Neural cell (in vitro differentiated cells): ENCODE measurements around the gene TSKU. TPM values are rescaled to one million over a fixed set of nuclear protein-coding genes. Genes with fewer than 3 reads are reported as not detected.

Experiments
- H2AFZ ChIP-seq: fragments of 200-600, 300-800 bp; sonication (generic), shearing (Covaris generic); 2 replicates; pipeline ENCODE4 v1.6.0; 2014; ENCODE audit warnings: low read depth, mild to moderate bottlenecking, antibody characterized with exemption, low read length, moderate library complexity
- H3F3A ChIP-seq: fragments of 200-600 bp; shearing (Covaris generic); 2 replicates; pipeline ENCODE4 v1.6.1; 2016; ENCODE audit warnings: mild to moderate bottlenecking, moderate library complexity, mixed read lengths, antibody characterized with exemption, low read length; ENCODE audit not compliant: insufficient read depth, poor library complexity, severe bottlenecking
- H3K27ac ChIP-seq: fragments of 200-600, 300-800 bp; sonication (generic), shearing (Covaris generic); 2 replicates; pipeline ENCODE4 v1.5.1; 2014; ENCODE audit warnings: mild to moderate bottlenecking, low read length, moderate library complexity
- H3K27me3 ChIP-seq: fragments of 300-800, 200-600 bp; sonication (generic), shearing (Covaris generic); 2 replicates; pipeline ENCODE4 v1.6.0; 2014; ENCODE audit warnings: mild to moderate bottlenecking, low read depth, low read length, moderate library complexity; ENCODE audit not compliant: insufficient read depth
- H3K36me3 ChIP-seq: fragments of 300-800, 200-600 bp; sonication (generic), shearing (Covaris generic); 2 replicates; pipeline ENCODE4 v1.5.1; 2014; ENCODE audit warnings: mild to moderate bottlenecking, antibody characterized with exemption, low read length, moderate library complexity; ENCODE audit not compliant: insufficient read depth
- H3K4me2 ChIP-seq: fragments of 300-800, 200-600 bp; sonication (generic), shearing (Covaris generic); 2 replicates; pipeline ENCODE4 v1.6.0; 2014; ENCODE audit warnings: mild to moderate bottlenecking, low read length
- H3K4me3 ChIP-seq: fragments of 300-800, 200-600 bp; sonication (generic), shearing (Covaris generic); 2 replicates; pipeline ENCODE4 v1.5.1; 2014; ENCODE audit warnings: mild to moderate bottlenecking, low read length, moderate library complexity
- H3K79me2 ChIP-seq: fragments of 200-600 bp; shearing (Covaris generic); replicated peaks from 2 replicates; pipeline ENCODE4 v1.6.0; 2014; ENCODE audit warnings: mild to moderate bottlenecking, low read length, moderate library complexity; ENCODE audit not compliant: insufficient read depth
- H3K9ac ChIP-seq: fragments of 300-800, 200-600 bp; sonication (generic), shearing (Covaris generic); 2 replicates; pipeline ENCODE4 v1.6.1; 2016; ENCODE audit warnings: mild to moderate bottlenecking, low read length, mixed read lengths
- H3K9me2 ChIP-seq: fragments of 200-600 bp; shearing (Covaris generic); 2 replicates; pipeline ENCODE4 v1.6.1; 2016; ENCODE audit warnings: mild to moderate bottlenecking, low read length, mixed read lengths; ENCODE audit not compliant: insufficient read depth
- H3K9me3 ChIP-seq: fragments of 200-600, 300-800 bp; sonication (generic), shearing (Covaris generic); 2 replicates; pipeline ENCODE4 v1.6.1; 2016; ENCODE audit warnings: mild to moderate bottlenecking, mixed run types, low read length, moderate library complexity, mixed read lengths
- H4K20me1 ChIP-seq: fragments of 200-600 bp; shearing (Covaris generic); 2 replicates; pipeline ENCODE4 v1.6.1; 2016; ENCODE audit warnings: mild to moderate bottlenecking, mixed run types; ENCODE audit not compliant: insufficient read depth
- EP300 ChIP-seq: fragments of 450-650 bp; conservative IDR thresholded peaks from 2 replicates; pipeline ENCODE4 v1.6.1; 2014; ENCODE audit warnings: antibody characterized with exemption, mild to moderate bottlenecking, moderate library complexity; ENCODE audit not compliant: poor library complexity, severe bottlenecking
- EZH2 ChIP-seq: fragments of 200-600, 300-800 bp; shearing (Covaris generic), sonication (generic); IDR thresholded peaks from 2 replicates; pipeline ENCODE4 v1.6.1; 2014; ENCODE audit warnings: antibody characterized with exemption, low read length, borderline replicate concordance, mild to moderate bottlenecking; ENCODE audit not compliant: insufficient read depth, poor library complexity, severe bottlenecking
- MXI1 ChIP-seq: fragments of 450-650 bp; conservative IDR thresholded peaks from 2 replicates; pipeline ENCODE4 v1.6.1; 2014; ENCODE audit warnings: antibody characterized with exemption, mild to moderate bottlenecking; ENCODE audit not compliant: poor library complexity, severe bottlenecking
- POLR2AphosphoS5 ChIP-seq: IDR thresholded peaks from 2 replicates; pipeline ENCODE4 v1.6.1; 2012
- RAD21 ChIP-seq: fragments of 450-650 bp; conservative IDR thresholded peaks from 2 replicates; pipeline ENCODE4 v1.6.1; 2014; ENCODE audit warnings: antibody characterized with exemption, mild to moderate bottlenecking, moderate library complexity
- SMC3 ChIP-seq: fragments of 450-650 bp; conservative IDR thresholded peaks from 2 replicates; pipeline ENCODE4 v1.6.1; 2014; ENCODE audit warnings: antibody characterized with exemption, mild to moderate bottlenecking, moderate library complexity; ENCODE audit not compliant: poor library complexity
- TAF1 ChIP-seq: IDR thresholded peaks from 2 replicates; pipeline ENCODE4 v1.6.1; 2012; ENCODE audit warnings: low read depth
- polyA plus RNA-seq: library from polyadenylated mRNA; depleted of rRNA; stranded (reverse); fragments of >200 nt; gene quantifications from 2 replicates; pipeline ENCODE4 v1.2.3, GENCODE V29; 2014
- TF ChIP-seq, protein P1 (sequence below): IDR thresholded peaks from 2 replicates; pipeline ENCODE4 v1.6.1; 2012; ENCODE audit warnings: borderline replicate concordance
- TF ChIP-seq, protein P2 (sequence below): fragments of 450-650 bp; IDR thresholded peaks from 2 replicates; pipeline ENCODE4 v1.5.1; 2014; ENCODE audit warnings: antibody characterized with exemption, mild to moderate bottlenecking, moderate library complexity; ENCODE audit not compliant: poor library complexity, severe bottlenecking

TSKU gene
- polyA plus RNA-seq, 1 donor from 2014 or later = 3.5 TPM

DNA sequence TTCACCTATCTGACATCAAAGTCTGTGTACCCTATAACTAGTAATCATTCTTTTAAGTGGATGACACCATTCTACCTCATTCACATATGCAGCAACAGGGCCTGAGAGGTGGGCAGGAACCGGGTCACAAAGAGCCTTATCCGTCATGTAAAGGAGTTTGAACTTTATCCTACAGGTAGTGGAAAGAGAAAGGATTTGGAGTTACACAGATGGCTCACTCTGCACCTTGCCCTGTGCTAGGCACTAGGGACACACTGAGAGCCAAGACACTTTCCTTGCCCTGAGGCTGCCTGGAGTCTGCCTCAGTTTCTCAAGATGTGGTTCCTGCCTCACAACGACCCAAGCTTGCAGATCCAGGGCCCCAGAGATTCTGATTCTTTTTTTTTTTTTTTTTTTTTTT lies 63.3 kb downstream of the TSKU start:
- H3K9me3 ChIP-seq = no peaks in the 10 kb centered on the region
- H3K4me2 ChIP-seq = no peak overlapping the region
- no peak overlapping the region for H3K27ac ChIP-seq
- no peaks in the 10 kb centered on the region for H3K9me2 ChIP-seq
- H3K9ac ChIP-seq = no peak overlapping the region
- TF ChIP-seq, protein P1, sequence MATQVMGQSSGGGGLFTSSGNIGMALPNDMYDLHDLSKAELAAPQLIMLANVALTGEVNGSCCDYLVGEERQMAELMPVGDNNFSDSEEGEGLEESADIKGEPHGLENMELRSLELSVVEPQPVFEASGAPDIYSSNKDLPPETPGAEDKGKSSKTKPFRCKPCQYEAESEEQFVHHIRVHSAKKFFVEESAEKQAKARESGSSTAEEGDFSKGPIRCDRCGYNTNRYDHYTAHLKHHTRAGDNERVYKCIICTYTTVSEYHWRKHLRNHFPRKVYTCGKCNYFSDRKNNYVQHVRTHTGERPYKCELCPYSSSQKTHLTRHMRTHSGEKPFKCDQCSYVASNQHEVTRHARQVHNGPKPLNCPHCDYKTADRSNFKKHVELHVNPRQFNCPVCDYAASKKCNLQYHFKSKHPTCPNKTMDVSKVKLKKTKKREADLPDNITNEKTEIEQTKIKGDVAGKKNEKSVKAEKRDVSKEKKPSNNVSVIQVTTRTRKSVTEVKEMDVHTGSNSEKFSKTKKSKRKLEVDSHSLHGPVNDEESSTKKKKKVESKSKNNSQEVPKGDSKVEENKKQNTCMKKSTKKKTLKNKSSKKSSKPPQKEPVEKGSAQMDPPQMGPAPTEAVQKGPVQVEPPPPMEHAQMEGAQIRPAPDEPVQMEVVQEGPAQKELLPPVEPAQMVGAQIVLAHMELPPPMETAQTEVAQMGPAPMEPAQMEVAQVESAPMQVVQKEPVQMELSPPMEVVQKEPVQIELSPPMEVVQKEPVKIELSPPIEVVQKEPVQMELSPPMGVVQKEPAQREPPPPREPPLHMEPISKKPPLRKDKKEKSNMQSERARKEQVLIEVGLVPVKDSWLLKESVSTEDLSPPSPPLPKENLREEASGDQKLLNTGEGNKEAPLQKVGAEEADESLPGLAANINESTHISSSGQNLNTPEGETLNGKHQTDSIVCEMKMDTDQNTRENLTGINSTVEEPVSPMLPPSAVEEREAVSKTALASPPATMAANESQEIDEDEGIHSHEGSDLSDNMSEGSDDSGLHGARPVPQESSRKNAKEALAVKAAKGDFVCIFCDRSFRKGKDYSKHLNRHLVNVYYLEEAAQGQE = no peak
- TF ChIP-seq SMC3 (no peak), RAD21 (no peak), TAF1 (no peak), MXI1 (no peak), EP300 (no peak), POLR2AphosphoS5 (no peak), EZH2 (no peak)
- TF ChIP-seq, protein P2, sequence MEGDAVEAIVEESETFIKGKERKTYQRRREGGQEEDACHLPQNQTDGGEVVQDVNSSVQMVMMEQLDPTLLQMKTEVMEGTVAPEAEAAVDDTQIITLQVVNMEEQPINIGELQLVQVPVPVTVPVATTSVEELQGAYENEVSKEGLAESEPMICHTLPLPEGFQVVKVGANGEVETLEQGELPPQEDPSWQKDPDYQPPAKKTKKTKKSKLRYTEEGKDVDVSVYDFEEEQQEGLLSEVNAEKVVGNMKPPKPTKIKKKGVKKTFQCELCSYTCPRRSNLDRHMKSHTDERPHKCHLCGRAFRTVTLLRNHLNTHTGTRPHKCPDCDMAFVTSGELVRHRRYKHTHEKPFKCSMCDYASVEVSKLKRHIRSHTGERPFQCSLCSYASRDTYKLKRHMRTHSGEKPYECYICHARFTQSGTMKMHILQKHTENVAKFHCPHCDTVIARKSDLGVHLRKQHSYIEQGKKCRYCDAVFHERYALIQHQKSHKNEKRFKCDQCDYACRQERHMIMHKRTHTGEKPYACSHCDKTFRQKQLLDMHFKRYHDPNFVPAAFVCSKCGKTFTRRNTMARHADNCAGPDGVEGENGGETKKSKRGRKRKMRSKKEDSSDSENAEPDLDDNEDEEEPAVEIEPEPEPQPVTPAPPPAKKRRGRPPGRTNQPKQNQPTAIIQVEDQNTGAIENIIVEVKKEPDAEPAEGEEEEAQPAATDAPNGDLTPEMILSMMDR = no peak
- H3K36me3 ChIP-seq = no peaks in the 10 kb centered on the region
- no peaks in the 10 kb centered on the region for H3F3A ChIP-seq
- H3K79me2 ChIP-seq = no peaks in the 10 kb centered on the region
- no peak overlapping the region for H3K4me3 ChIP-seq
- H2AFZ ChIP-seq = no peak overlapping the region
- no peaks in the 10 kb centered on the region for H4K20me1 ChIP-seq
- H3K27me3 ChIP-seq = no peaks in the 10 kb centered on the region

Other genes starting within 250 kb of the TSKU start
- gene LRRC32, start 112.6 kb upstream of the TSKU start, polyA plus RNA-seq = not detected in 2 replicates
- gene ACER3, start 77.6 kb downstream of the TSKU start, polyA plus RNA-seq = 14.9 and 17.0 TPM in 2 replicates